ENCODE results near the gene ADGRB2.

Gene ADGRB2

GRCh38 chr1:31764312-31765040, at the start of gene ADGRB2:
Gene ADGRB2 (minus strand): TSS chr1:31764340. CDS start chr1:31757221, 7,119 bp downstream.
- DNase-seq, result peak; percentile 29

- DNase-seq, result no peak
Measured at GRCh38 chr1:31812158-31812829, 48.2 kb upstream of the ADGRB2 start.

- DNase-seq, result no peak
Measured at GRCh38 chr1:31811605-31812004, 47.5 kb upstream of the ADGRB2 start.

GRCh38 chr1:31809698-31810097, 45.6 kb upstream of the ADGRB2 start:
- DNase-seq, result no peak

- DNase-seq, result no peak
Measured at GRCh38 chr1:31807273-31808048, 43.3 kb upstream of the ADGRB2 start.

GRCh38 chr1:31805318-31805717, 41.2 kb upstream of the ADGRB2 start:
- no peak for DNase-seq

GRCh38 chr1:31804098-31804497, 40.0 kb upstream of the ADGRB2 start:
- DNase-seq, result no peak

GRCh38 chr1:31803610-31804009, 39.5 kb upstream of the ADGRB2 start:
- no peak for DNase-seq

GRCh38 chr1:31802190-31803150, 38.3 kb upstream of the ADGRB2 start:
- DNase-seq, result no peak

GRCh38 chr1:31801458-31801857, 37.3 kb upstream of the ADGRB2 start:
- DNase-seq, result no peak

GRCh38 chr1:31800674-31800967, 36.5 kb upstream of the ADGRB2 start:
- no peak for DNase-seq

- DNase-seq, result no peak
Measured at GRCh38 chr1:31799895-31800673, 35.9 kb upstream of the ADGRB2 start.

- no peak for DNase-seq
Measured at GRCh38 chr1:31799196-31799894, 35.2 kb upstream of the ADGRB2 start.

- DNase-seq, result no peak
Measured at GRCh38 chr1:31798433-31799195, 34.5 kb upstream of the ADGRB2 start.

- DNase-seq, result no peak
Measured at GRCh38 chr1:31798086-31798432, 33.9 kb upstream of the ADGRB2 start.

- DNase-seq, result no peak
Measured at GRCh38 chr1:31797216-31797615, 33.1 kb upstream of the ADGRB2 start.

- no peak for DNase-seq
Measured at GRCh38 chr1:31796707-31797106, 32.6 kb upstream of the ADGRB2 start.

- DNase-seq, result no peak
Measured at GRCh38 chr1:31795801-31796621, 31.9 kb upstream of the ADGRB2 start.

GRCh38 chr1:31795096-31795675, 31.0 kb upstream of the ADGRB2 start:
- no peak for DNase-seq
